DMS79 treated with DMSO at 0.1 percent for 48 hours (cell line): ENCODE results near the gene DMD.
"Not testable (repeated sequence)": the region's sequence is repeated elsewhere in the genome, so short reads cannot be mapped to it uniquely, and the experiment has no call there.

Experiments
- DNase-seq: peaks from one replicate; lab custom pipeline; 2025; lab: John Stamatoyannopoulos, UW

DMD gene

GRCh38 chrX:32852203-32852602, 359.1 kb downstream of the DMD start:
- DNase-seq, result no peak

GRCh38 chrX:32851556-32851955, 359.8 kb downstream of the DMD start:
- DNase-seq, result no peak

- DNase-seq, result no peak
These were observed 363.4 kb downstream of the DMD start for GRCh38 chrX:32847921-32848320.

GRCh38 chrX:32842053-32842452, 369.3 kb downstream of the DMD start:
- DNase-seq, result no peak

GRCh38 chrX:32839781-32840180, 371.6 kb downstream of the DMD start:
- no peak for DNase-seq

- DNase-seq, result no peak
These were observed 386.3 kb downstream of the DMD start for GRCh38 chrX:32825009-32825408.

GRCh38 chrX:32804034-32804433, 407.3 kb downstream of the DMD start:
- DNase-seq, result no peak

- DNase-seq, result no peak
These were observed 412.4 kb downstream of the DMD start for GRCh38 chrX:32798990-32799389.

GRCh38 chrX:32788936-32789335, 422.4 kb downstream of the DMD start:
- no peak for DNase-seq

- no peak for DNase-seq
These were observed 431.2 kb downstream of the DMD start for GRCh38 chrX:32780109-32780508.

- DNase-seq, result no peak
These were observed 432.4 kb downstream of the DMD start for GRCh38 chrX:32778965-32779364.

GRCh38 chrX:32774966-32775365, 436.4 kb downstream of the DMD start:
- DNase-seq, result no peak

- no peak for DNase-seq
These were observed 462.3 kb downstream of the DMD start for GRCh38 chrX:32749070-32749469.

- DNase-seq, result no peak
These were observed 466.0 kb downstream of the DMD start for GRCh38 chrX:32745323-32745722.

- DNase-seq, result no peak
These were observed 466.4 kb downstream of the DMD start for GRCh38 chrX:32744921-32745320.

- no peak for DNase-seq
These were observed 469.4 kb downstream of the DMD start for GRCh38 chrX:32741910-32742309.

- no peak for DNase-seq
These were observed 502.8 kb downstream of the DMD start for GRCh38 chrX:32708542-32708941.

- DNase-seq, result not testable (repeated sequence)
These were observed 506.0 kb downstream of the DMD start for GRCh38 chrX:32705385-32705784.

- DNase-seq, result no peak
These were observed 524.0 kb downstream of the DMD start for GRCh38 chrX:32687379-32687778.

GRCh38 chrX:32678487-32678886, 532.9 kb downstream of the DMD start:
- no peak for DNase-seq

GRCh38 chrX:32673193-32673592, 538.2 kb downstream of the DMD start:
- DNase-seq, result no peak

GRCh38 chrX:32662516-32662915, 548.8 kb downstream of the DMD start:
- no peak for DNase-seq

GRCh38 chrX:32644476-32645245, 566.7 kb downstream of the DMD start:
- DNase-seq, result no peak

- no peak for DNase-seq
These were observed 569.1 kb downstream of the DMD start for GRCh38 chrX:32642283-32642682.
